ENCODE data around the gene HNRNPF.
A peak's percentile ranks its signal among the peaks of the same experiment; 100 is the strongest.

- TF ChIP-seq POLR2AphosphoS5 (IDR thresholded peaks at IDR 0.05) (no peak), CTCF (IDR thresholded peaks at IDR 0.05) (no peak), POLR2A (IDR thresholded peaks at IDR 0.05) (peak in 1 of 2 donors; percentile 51)
Measured at GRCh38 chr10:43407148-43407575, 1.8 kb downstream of the HNRNPF start.

All from gastroesophageal sphincter (tissue), 3 donors.